ENCODE measurements around the gene TPCN1.

TPCN1 gene

GRCh38 chr12:113207613-113208040, 13.6 kb upstream of the TPCN1 start:
- Histone ChIP-seq H3K27ac (ENCODE audit: extremely low read depth, low read depth, low read length) (no peak overlapping the region), H3K4me1 (ENCODE audit: control insufficient read depth, insufficient read depth, low read length) (no peaks in the 10 kb centered on the region), H3K4me3 (ENCODE audit: low read depth, low read length) (no peak overlapping the region), H3K36me3 (ENCODE audit: control insufficient read depth in 2 of 2, insufficient read depth in 1 of 2, low read length in 2 of 2) (no peaks in the 10 kb centered on the region), H3K9me3 (ENCODE audit: control insufficient read depth, insufficient read depth, low read depth, low read length) (no peaks in the 10 kb centered on the region)
- POLR2A ChIA-PET: no interaction called here
- CTCF ChIA-PET: interaction anchor here (0.9 kb wide), 1 partner anchor 11 kb away, joined by 3 read pairs; no protein-coding TSS in a partner anchor
- TF ChIP-seq ZNF174 (tag by site-specific recombination; IDR thresholded peaks at IDR 0.05) (no peak), ZNF610 (tag by site-specific recombination; IDR thresholded peaks at IDR 0.05; ENCODE audit: borderline replicate concordance) (no peak), GLIS2 (tag by site-specific recombination; IDR thresholded peaks at IDR 0.05) (no peak), KLF8 (tag by site-specific recombination; IDR thresholded peaks at IDR 0.05) (no peak), ZSCAN23 (tag by site-specific recombination; IDR thresholded peaks at IDR 0.05) (no peak)
- TF ChIP-seq, protein P1, sequence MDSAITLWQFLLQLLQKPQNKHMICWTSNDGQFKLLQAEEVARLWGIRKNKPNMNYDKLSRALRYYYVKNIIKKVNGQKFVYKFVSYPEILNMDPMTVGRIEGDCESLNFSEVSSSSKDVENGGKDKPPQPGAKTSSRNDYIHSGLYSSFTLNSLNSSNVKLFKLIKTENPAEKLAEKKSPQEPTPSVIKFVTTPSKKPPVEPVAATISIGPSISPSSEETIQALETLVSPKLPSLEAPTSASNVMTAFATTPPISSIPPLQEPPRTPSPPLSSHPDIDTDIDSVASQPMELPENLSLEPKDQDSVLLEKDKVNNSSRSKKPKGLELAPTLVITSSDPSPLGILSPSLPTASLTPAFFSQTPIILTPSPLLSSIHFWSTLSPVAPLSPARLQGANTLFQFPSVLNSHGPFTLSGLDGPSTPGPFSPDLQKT (IDR thresholded peaks at IDR 0.05; ENCODE audit: borderline replicate concordance, low read depth, low read length): no peak

DNA sequence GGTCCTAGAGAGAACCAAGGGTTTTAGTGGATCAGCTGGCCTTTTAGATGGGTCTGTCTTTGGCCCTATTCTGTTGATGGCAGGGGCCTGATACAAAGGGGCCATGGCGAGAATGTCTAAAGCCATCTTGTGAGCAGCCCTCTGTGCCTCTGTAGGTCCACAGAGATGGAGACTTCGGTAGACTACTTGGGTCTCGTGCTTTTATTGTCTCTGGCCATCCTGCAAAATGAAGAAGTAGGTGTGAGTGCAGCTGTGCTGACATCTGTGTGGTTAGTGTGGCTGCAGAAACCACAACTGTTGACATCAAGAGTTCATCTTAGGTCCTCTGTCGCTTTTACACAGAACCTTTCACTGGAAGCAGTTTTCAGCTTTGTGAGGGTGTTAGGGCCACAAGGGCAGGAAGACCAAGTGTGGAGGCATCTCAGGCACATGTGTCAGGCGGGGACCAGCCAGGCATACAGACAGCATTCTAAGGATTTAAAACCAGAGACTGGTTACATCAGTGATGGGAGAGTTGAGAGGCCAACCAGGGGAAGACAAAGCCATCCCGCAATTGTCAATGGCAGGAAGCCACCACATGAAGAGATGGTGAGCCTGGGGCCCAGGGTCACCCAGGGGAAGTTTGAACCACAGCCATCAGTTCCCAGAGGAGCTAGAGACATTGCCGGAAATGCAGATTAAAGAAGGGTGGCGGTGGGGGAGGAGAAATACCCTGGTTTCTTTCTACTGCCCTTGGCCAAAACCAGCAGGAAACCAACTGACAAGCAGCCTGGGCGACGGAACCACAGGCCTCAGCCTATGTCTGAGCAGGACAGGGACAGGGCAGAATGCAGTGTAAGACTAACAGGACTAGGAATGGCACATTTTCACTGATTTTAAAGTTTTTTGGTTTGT, 13.0 kb upstream of the TPCN1 start:
- POLR2A ChIA-PET: no interaction called here
- Histone ChIP-seq H3K4me1 (ENCODE audit: control insufficient read depth, insufficient read depth, low read length) (no peaks in the 10 kb centered on the region), H3K9me3 (ENCODE audit: control insufficient read depth, insufficient read depth, low read depth, low read length) (no peaks in the 10 kb centered on the region), H3K4me3 (ENCODE audit: low read depth, low read length) (no peak overlapping the region), H3K27ac (ENCODE audit: extremely low read depth, low read depth, low read length) (no peak overlapping the region), H3K36me3 (ENCODE audit: control insufficient read depth in 2 of 2, insufficient read depth in 1 of 2, low read length in 2 of 2) (no peaks in the 10 kb centered on the region)
- CTCF ChIA-PET: interaction anchor here (0.9 kb wide), 1 partner anchor 11 kb away, joined by 3 read pairs; no protein-coding TSS in a partner anchor
- TF ChIP-seq BCL11A (tag by site-specific recombination; IDR thresholded peaks at IDR 0.05; ENCODE audit: low read depth) (no peak), ZNF404 (tag by site-specific recombination; IDR thresholded peaks at IDR 0.05) (no peak), PATZ1 (tag by site-specific recombination; IDR thresholded peaks at IDR 0.05) (no peak), ZNF76 (tag by site-specific recombination; IDR thresholded peaks at IDR 0.05; ENCODE audit: borderline replicate concordance, low read depth) (no peak), ZFP41 (tag by site-specific recombination; IDR thresholded peaks at IDR 0.05; ENCODE audit: borderline replicate concordance) (no peak)

- TF ChIP-seq GLIS2 (tag by site-specific recombination; IDR thresholded peaks at IDR 0.05) (no peak), ZNF121 (tag by site-specific recombination; IDR thresholded peaks at IDR 0.05) (peak; percentile 65; the same call in 1 of the 2 replicates), OSR2 (tag by site-specific recombination; IDR thresholded peaks at IDR 0.05) (no peak), ZNF274 (IDR thresholded peaks at IDR 0.05; ENCODE audit: low read length) (no peak), ZNF274 (tag by site-specific recombination; IDR thresholded peaks at IDR 0.05; ENCODE audit: borderline replicate concordance) (no peak), MZF1 (tag by site-specific recombination; IDR thresholded peaks at IDR 0.05; ENCODE audit: borderline replicate concordance) (no peak)
- no peaks in the 10 kb centered on the region for H3K4me1 ChIP-seq (ENCODE audit: control insufficient read depth, insufficient read depth, low read length)
Measured at GRCh38 chr12:113211160-113211559, 10.1 kb upstream of the TPCN1 start.

More at GRCh38 chr12:113211160-113211559, 10.1 kb upstream of the TPCN1 start:
- ChIA-PET CTCF (interaction anchor here (1.0 to 1.5 kb wide), 2 partner anchors 11 to 37 kb away, joined by 3 read pairs; partner anchors contain the start of gene TPCN1), POLR2A (interaction anchor here (1.0 kb wide), 1 partner anchor 11 kb away, joined by 3 read pairs; no protein-coding TSS in a partner anchor)
- H3K9me3 ChIP-seq (ENCODE audit: control insufficient read depth, insufficient read depth, low read depth, low read length): no peaks in the 10 kb centered on the region
- H3K4me3 ChIP-seq (ENCODE audit: low read depth, low read length): no peak overlapping the region
- no peak overlapping the region for H3K27ac ChIP-seq (ENCODE audit: extremely low read depth, low read depth, low read length)
- H3K36me3 ChIP-seq (ENCODE audit: control insufficient read depth in 2 of 2, insufficient read depth in 1 of 2, low read length in 2 of 2): no peaks in the 10 kb centered on the region

Data from HEK293 (cell line).